K562 (cell line): ENCODE results near the gene WDFY2. TPM values are rescaled to one million over a fixed set of nuclear protein-coding genes. Genes with fewer than 3 reads are reported as not detected.

Experiments
- C11orf30 ChIP-seq: fragments of 450-650 bp; IDR thresholded peaks from 2 replicates; pipeline ENCODE4 v1.6.1; 2016; ENCODE audit warnings: low read depth, mild to moderate bottlenecking
- CEBPG ChIP-seq, 3 experiments: fragments of 200-800 bp in 1 of 3; sonication (Bioruptor generic) in 1 of 3; sonication (generic) in 1 of 3; formaldehyde crosslinking in 1 of 3; IDR thresholded peaks in 2 of 3; conservative IDR thresholded peaks in 1 of 3; 2 replicates each; pipeline versions ENCODE4 v1.6.1 to v1.8.0; 2016 to 2022; ENCODE audit warnings: missing compliant biosample characterization in 2 of 3, missing genetic modification characterization in 2 of 3, mild to moderate bottlenecking in 1 of 3, missing genetic modification reagents in 1 of 3
- CTCFL ChIP-seq: IDR thresholded peaks from 2 replicates; pipeline ENCODE4 v1.6.1; 2011; ENCODE audit warnings: borderline replicate concordance, low read depth, mild to moderate bottlenecking, moderate library complexity, low read length; ENCODE audit not compliant: insufficient read depth, poor library complexity, severe bottlenecking
- ELF1 ChIP-seq: fragments of 200-800 bp; sonication (Bioruptor generic); IDR thresholded peaks from 2 replicates; pipeline ENCODE4 v1.6.1; 2016; ENCODE audit warnings: missing genetic modification characterization, missing compliant biosample characterization
- ESRRB ChIP-seq: fragments of 250-450 bp; sonication (Bioruptor Pico); IDR thresholded peaks from 2 replicates; pipeline ENCODE4 v1.5.0; 2020; ENCODE audit warnings: mild to moderate bottlenecking, moderate library complexity, borderline replicate concordance
- FIP1L1 ChIP-seq: fragments of 200-400 bp; formaldehyde crosslinking; IDR thresholded peaks from 2 replicates; pipeline ENCODE4 v1.6.1; 2018; ENCODE audit warnings: mild to moderate bottlenecking, low read depth, low read length; ENCODE audit not compliant: poor library complexity, severe bottlenecking
- FOXA3 ChIP-seq, 2 experiments: fragments of 450-650 bp in 1 of 2; sonication (generic) in 1 of 2; formaldehyde crosslinking; IDR thresholded peaks in 1 of 2; conservative IDR thresholded peaks in 1 of 2; 2 replicates each; pipeline versions ENCODE4 v1.4.0 to v1.8.0; 2020 to 2022; ENCODE audit warnings: mild to moderate bottlenecking in 2 of 2, missing genetic modification reagents in 1 of 2
- FOXM1 ChIP-seq, 2 experiments: fragments of 450-650 bp in 1 of 2; sonication (generic) in 1 of 2; formaldehyde crosslinking in 1 of 2; IDR thresholded peaks; 2 replicates each; pipeline versions ENCODE4 v1.6.1 to v1.9.0; 2017 to 2022; ENCODE audit warnings: low read depth in 2 of 2, mild to moderate bottlenecking in 2 of 2, missing genetic modification reagents in 1 of 2, moderate library complexity in 1 of 2
- FUS ChIP-seq: fragments of 200-400 bp; formaldehyde crosslinking; optimal IDR thresholded peaks from 2 replicates; pipeline ENCODE3; 2017; ENCODE audit warnings: low read depth, low read length
- ILK ChIP-seq: fragments of 450-650 bp; IDR thresholded peaks from 2 replicates; pipeline ENCODE4 v1.6.1; 2016; ENCODE audit warnings: missing genetic modification characterization, low read depth, mild to moderate bottlenecking, missing compliant biosample characterization, moderate library complexity, borderline replicate concordance
- NR2C1 ChIP-seq, 2 experiments: fragments of 450-650 bp; IDR thresholded peaks; 2 replicates each; pipeline ENCODE4 v1.6.1; 2017; ENCODE audit warnings: mild to moderate bottlenecking in 2 of 2, antibody characterized with exemption in 1 of 2, inconsistent platforms in 1 of 2, missing compliant biosample characterization in 1 of 2, missing genetic modification characterization in 1 of 2
- SMARCA4 ChIP-seq: fragments of 450-650 bp; IDR thresholded peaks from 2 replicates; pipeline ENCODE4 v1.6.1; 2016
- SMC3 ChIP-seq: conservative IDR thresholded peaks from 2 replicates; pipeline ENCODE4 v1.6.1; 2011; ENCODE audit warnings: low read depth, low read length, improper control_type of control experiment; ENCODE audit not compliant: insufficient read depth
- STAT5B ChIP-seq: fragments of 250-450 bp; sonication (Bioruptor Pico); IDR thresholded peaks from 2 replicates; pipeline ENCODE4 v1.8.0; 2021; ENCODE audit warnings: mild to moderate bottlenecking, inconsistent platforms
- TFAM ChIP-seq: fragments of 250-450 bp; sonication (Bioruptor Pico); conservative IDR thresholded peaks from 2 replicates; pipeline ENCODE4 v1.5.0; 2021; ENCODE audit warnings: mild to moderate bottlenecking, moderate library complexity
- ZNF212 ChIP-seq: fragments of 450-650 bp; formaldehyde crosslinking; IDR thresholded peaks from 2 replicates; pipeline ENCODE4 v1.4.0; 2020; ENCODE audit warnings: mild to moderate bottlenecking
- ZNF586 ChIP-seq: fragments of 450-650 bp; formaldehyde crosslinking; conservative IDR thresholded peaks from 2 replicates; pipeline ENCODE4 v1.4.0; 2020; ENCODE audit warnings: mild to moderate bottlenecking, moderate library complexity
- polyA plus RNA-seq, 8 experiments: library from polyadenylated mRNA; depleted of rRNA in 4 of 8; stranded (reverse) in 5 of 8; unstranded in 3 of 8; fragments of >200 nt; fragmentation: Nextera tagmentation in 2 of 8; fragmentation: Illumina TruSeq in 1 of 8; extraction: Ambion mirVana in 2 of 8; extraction: Trizol in 1 of 8; gene quantifications; 2 replicates each; pipeline versions ENCODE4 v1.2.1 to v1.2.3, GENCODE V29; 2011 to 2014; ENCODE audit warnings: inconsistent platforms in 1 of 8, missing spikeins in 1 of 8
- total RNA-seq, 7 experiments: library from RNA; depleted of rRNA in 6 of 7; stranded (reverse); fragments of >200 nt in 6 of 7; fragmentation: Illumina TruSeq in 2 of 7; extraction: Trizol in 2 of 7; gene quantifications; 2 replicates each; pipeline versions ENCODE4 v1.2.1 to v1.2.3, GENCODE V29; 2011 to 2021; ENCODE audit warnings: low replicate concordance in 1 of 7
- TF ChIP-seq, protein P1 (sequence below): sonication (generic); formaldehyde crosslinking; IDR thresholded peaks from 2 replicates; pipeline ENCODE4 v1.8.1; 2023; ENCODE audit warnings: mild to moderate bottlenecking, missing genetic modification reagents
- TF ChIP-seq, protein P2 (sequence below): fragments of 250-450 bp; sonication (Bioruptor Pico); IDR thresholded peaks from 2 replicates; pipeline ENCODE4 v1.4.0; 2020; ENCODE audit warnings: mild to moderate bottlenecking, moderate library complexity

WDFY2 gene
- total and polyA plus RNA-seq, 9 of the 15 experiments (the other 6 are each of a cell fraction or from before 2014, with no cell fraction given) = 0.66 to 6.4 (median 4.4) TPM

GRCh38 chr13:51797664-51798488, 213.6 kb downstream of the WDFY2 start (continued):
- TF ChIP-seq TFAM (CRISPR knock-in tag) = no peak
- no peak for TF ChIP-seq ESRRB (CRISPR knock-in tag)
- no peak for TF ChIP-seq ZNF586
- TF ChIP-seq, protein P1, sequence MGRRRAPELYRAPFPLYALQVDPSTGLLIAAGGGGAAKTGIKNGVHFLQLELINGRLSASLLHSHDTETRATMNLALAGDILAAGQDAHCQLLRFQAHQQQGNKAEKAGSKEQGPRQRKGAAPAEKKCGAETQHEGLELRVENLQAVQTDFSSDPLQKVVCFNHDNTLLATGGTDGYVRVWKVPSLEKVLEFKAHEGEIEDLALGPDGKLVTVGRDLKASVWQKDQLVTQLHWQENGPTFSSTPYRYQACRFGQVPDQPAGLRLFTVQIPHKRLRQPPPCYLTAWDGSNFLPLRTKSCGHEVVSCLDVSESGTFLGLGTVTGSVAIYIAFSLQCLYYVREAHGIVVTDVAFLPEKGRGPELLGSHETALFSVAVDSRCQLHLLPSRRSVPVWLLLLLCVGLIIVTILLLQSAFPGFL (CRISPR knock-in tag) = no peak
- no peak for TF ChIP-seq FOXM1 (IDR thresholded peaks at IDR 0.05; ENCODE audit: low read depth)
- TF ChIP-seq FOXM1 (CRISPR knock-in tag; IDR thresholded peaks at IDR 0.05; ENCODE audit: low read depth) = no peak
- no peak for TF ChIP-seq CTCFL
- TF ChIP-seq FUS = no peak
- TF ChIP-seq, protein P2, sequence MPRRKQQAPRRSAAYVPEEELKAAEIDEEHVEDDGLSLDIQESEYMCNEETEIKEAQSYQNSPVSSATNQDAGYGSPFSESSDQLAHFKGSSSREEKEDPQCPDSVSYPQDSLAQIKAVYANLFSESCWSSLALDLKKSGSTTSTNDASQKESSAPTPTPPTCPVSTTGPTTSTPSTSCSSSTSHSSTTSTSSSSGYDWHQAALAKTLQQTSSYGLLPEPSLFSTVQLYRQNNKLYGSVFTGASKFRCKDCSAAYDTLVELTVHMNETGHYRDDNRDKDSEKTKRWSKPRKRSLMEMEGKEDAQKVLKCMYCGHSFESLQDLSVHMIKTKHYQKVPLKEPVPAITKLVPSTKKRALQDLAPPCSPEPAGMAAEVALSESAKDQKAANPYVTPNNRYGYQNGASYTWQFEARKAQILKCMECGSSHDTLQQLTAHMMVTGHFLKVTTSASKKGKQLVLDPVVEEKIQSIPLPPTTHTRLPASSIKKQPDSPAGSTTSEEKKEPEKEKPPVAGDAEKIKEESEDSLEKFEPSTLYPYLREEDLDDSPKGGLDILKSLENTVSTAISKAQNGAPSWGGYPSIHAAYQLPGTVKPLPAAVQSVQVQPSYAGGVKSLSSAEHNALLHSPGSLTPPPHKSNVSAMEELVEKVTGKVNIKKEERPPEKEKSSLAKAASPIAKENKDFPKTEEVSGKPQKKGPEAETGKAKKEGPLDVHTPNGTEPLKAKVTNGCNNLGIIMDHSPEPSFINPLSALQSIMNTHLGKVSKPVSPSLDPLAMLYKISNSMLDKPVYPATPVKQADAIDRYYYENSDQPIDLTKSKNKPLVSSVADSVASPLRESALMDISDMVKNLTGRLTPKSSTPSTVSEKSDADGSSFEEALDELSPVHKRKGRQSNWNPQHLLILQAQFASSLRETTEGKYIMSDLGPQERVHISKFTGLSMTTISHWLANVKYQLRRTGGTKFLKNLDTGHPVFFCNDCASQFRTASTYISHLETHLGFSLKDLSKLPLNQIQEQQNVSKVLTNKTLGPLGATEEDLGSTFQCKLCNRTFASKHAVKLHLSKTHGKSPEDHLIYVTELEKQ (CRISPR knock-in tag) = no peak
- no peak for TF ChIP-seq SMARCA4
- TF ChIP-seq CEBPG (CRISPR knock-in tag; IDR thresholded peaks at IDR 0.05) = no peak
- TF ChIP-seq CEBPG (tag; conservative IDR thresholded peaks at IDR 0.05 in 1 of 2, IDR thresholded peaks at IDR 0.05 in 1 of 2) = no peak
- no peak for TF ChIP-seq FIP1L1
- no peak for TF ChIP-seq STAT5B (CRISPR knock-in tag)
- TF ChIP-seq C11orf30 = no peak
- TF ChIP-seq ELF1 (tag) = no peak
- TF ChIP-seq ZNF212 (CRISPR knock-in tag) = no peak
- TF ChIP-seq FOXA3 (CRISPR knock-in tag; conservative IDR thresholded peaks at IDR 0.05 in 1 of 2, IDR thresholded peaks at IDR 0.05 in 1 of 2) = no peak
- no peak for TF ChIP-seq NR2C1 (IDR thresholded peaks at IDR 0.05)
- TF ChIP-seq NR2C1 (tag; IDR thresholded peaks at IDR 0.05) = no peak
- TF ChIP-seq SMC3 = peak; percentile 58
- no peak for TF ChIP-seq ILK (tag)
